M059J (cell line): ENCODE data around the gene GNPNAT1. TPM values are rescaled to one million over a fixed set of nuclear protein-coding genes. Genes with fewer than 3 reads are reported as not detected.
"Not testable (repeated sequence)": the region's sequence is repeated elsewhere in the genome, so short reads cannot be mapped to it uniquely, and the experiment has no call there.

ENCODE experiments used
- DNase-seq: peaks from one replicate; pipeline ENCODE4 v3.0.0-alpha.2; 2012; ENCODE audit warnings: low read depth
- total RNA-seq: library from RNA; depleted of rRNA; stranded (reverse); fragments of >200 nt; shearing (Covaris generic); gene quantifications from 2 replicates; pipeline ENCODE4 v1.2.3, GENCODE V29; 2014

The GNPNAT1 gene
- total RNA-seq, 1 experiment from 2014 or later: 40.7 TPM

GRCh38 chr14:52790011-52790755, 1.2 kb downstream of the GNPNAT1 start:
- no peak for DNase-seq

GRCh38 chr14:52789118-52789517, 2.3 kb downstream of the GNPNAT1 start:
- no peak for DNase-seq

DNA sequence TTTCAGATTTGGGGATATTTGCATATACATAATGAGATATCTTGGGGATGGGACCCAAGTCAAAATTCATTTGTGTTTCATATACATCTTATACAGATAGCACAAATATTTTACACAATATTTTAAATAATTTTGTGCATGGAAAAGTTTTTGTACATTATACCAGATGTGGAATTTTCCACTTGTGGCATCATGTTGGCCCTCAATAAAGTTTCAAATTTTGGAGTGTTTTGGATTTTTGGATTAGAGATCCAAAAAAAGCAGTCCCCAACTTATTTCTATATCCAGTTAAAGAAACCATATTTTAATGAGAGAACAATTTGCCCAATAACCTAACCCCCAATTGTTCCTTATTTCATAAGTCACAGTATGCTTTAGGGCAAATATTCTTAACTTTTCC, 4.5 kb downstream of the GNPNAT1 start:
- no peak for DNase-seq

GRCh38 chr14:52783206-52783605, 8.2 kb downstream of the GNPNAT1 start:
- no peak for DNase-seq

GRCh38 chr14:52781629-52782028, 9.8 kb downstream of the GNPNAT1 start:
- DNase-seq: peak; percentile 15

DNA sequence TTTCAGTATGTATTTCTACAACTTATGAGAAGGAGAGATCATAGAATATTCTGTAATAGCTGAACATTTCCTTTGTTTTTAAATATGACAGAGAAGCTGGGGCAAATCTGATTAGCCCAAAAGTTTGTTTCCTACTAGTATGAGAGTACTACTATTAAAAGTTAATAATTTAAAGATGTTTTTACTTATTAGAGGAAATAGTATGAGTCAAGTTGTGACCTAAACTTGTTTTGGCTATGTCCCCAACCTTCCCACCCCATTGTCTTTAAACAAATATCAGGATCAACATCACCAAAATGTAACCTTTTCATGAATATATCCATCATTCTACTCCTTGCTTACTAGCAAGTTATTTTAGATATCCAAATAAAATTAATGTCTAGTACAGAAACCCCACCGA, 10.5 kb downstream of the GNPNAT1 start:
- no peak for DNase-seq

DNA sequence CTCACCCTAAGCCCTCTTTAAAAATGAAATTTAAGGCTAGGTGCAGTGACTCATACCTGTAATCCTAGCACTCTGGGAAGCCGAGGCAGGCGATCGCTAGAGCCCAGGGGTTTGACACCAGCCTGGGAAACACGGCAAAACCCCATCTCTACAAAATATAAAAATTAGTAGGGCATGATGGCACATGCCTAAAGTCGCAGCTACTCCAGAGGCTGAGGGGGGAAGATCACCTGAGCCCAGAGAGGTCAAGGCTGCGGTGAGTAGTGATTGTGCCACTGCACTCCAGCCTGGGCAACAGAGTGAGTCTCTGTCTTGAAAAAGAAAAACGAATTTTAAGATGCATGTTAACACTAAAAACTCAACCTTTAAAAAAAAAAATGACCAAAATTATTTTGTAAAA, 12.7 kb downstream of the GNPNAT1 start:
- no peak for DNase-seq

- DNase-seq: no peak
These were observed 14.6 kb downstream of the GNPNAT1 start for GRCh38 chr14:52776816-52777215.

DNA sequence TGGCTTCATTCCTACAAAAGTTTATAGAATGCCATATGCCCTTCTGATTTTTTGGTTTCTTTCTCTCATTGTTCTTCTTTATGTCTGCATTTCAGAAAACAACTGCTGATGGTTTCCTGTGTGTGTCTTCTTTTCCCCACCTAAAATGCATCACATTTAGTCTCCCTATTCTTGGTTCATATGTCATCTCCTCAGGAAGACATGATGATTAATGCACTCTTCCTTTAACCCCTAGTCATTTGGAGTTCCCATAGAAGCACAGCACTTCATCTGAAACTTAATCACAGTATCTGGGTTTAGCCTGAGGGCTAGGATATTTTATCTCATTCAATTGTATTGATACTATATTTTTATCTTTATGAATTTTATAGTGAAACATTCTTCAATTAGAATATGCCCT, 21.5 kb downstream of the GNPNAT1 start:
- DNase-seq: no peak

GRCh38 chr14:52767058-52767833, 24.2 kb downstream of the GNPNAT1 start:
- no peak for DNase-seq

DNA sequence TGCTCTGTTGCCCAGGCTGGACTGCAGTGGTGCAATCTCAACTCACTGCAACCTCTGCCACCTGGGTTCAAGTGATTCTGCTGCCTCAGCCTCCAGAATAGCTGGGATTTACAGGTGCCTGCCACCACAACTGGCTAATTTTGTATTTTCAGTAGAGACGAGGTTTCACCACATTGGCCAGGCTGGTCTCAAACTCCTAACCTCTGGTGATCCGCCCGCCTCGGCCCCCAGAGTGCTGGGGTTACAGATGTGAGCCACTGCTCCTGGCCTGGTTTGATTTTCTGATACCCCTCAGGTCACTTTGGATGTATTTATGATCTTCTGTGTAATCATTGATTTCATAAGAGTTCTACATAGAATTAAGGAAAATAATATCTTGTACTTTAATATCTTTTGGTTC, 28.5 kb downstream of the GNPNAT1 start:
- DNase-seq: not testable (repeated sequence)

- no peak for DNase-seq
These were observed 32.3 kb downstream of the GNPNAT1 start for GRCh38 chr14:52759145-52759544.

DNA sequence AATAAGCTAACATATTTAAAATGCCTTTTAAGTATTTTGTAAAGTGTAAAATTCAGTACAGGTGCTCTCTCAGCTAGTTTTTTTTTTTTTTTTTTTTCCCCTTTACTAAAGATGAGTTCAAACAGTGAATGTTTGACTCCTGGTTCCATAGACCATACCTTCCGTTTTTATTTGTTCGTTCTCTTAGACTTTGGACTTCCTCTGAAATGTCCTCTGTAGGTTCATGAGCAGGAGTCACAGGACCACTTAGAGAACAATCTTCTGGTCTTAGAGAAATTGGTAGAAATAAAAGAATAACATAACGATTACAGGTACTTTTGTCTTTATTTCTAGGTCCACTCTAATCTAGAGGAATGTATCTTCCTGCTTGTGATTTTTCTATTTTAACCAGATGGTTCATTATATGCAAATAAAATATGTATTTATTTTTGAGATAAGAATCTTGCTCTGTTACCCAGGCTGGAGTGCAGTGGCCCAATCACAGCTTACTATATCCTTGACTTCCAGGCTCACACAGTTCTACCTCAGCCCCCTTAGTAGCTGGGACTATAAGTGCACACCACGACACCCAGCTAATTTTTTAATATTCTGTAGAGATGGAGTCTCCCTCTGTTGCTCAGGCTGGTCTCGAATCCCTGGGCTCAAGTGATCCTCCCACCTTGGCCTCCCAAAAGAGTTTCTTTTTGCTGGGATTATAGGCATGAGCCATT, 35.6 kb downstream of the GNPNAT1 start:
- DNase-seq: no peak

DNA sequence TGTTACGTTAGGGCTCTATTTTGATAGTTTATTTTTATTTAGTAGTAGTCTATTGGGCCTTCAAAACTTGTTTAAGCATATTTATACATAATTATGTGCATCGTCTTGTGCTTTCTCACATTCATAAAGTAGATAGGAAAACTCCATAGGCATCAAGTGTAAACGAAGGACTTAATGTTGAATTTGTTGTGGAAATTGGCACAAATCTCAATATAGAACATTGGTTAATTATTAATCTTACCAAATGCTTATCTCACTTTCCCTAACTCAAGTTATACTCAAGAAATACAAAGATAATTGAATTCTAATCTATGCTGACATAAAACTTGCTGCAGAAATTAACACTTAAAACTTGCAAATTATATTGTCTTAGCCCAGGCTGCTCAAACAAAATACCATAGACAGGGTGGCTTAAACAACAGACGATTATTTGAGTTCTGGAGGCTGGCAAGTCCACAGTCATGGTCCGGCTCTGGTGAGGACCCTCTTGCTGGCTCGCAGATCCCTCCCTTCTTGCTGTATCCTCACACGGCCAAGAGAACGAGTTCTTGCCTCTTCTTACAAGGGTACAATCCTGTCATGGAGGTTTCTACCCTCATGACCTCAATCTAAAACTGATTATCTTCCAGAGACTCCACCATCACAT, 42.6 kb downstream of the GNPNAT1 start:
- DNase-seq: no peak

DNA sequence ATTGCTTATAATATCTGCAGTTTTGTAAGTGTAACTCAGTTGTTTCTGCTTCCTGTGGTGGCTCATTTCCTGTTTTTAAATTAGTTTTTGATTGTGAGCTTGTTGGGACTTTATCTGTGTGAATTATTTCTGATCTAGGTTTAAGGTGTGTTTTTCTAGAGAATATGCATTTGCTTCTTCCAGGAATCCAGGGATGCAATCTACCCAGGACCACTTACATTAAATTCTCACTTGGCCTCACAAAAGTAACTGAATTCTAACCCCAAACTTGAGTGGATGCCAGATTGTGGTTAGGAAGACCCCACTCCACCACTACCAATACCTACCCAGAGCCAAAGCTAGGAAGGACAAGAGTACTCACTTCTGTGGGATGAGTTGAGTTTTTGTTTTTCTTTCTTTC, 49.5 kb downstream of the GNPNAT1 start:
- DNase-seq: peak; percentile 6

DNA sequence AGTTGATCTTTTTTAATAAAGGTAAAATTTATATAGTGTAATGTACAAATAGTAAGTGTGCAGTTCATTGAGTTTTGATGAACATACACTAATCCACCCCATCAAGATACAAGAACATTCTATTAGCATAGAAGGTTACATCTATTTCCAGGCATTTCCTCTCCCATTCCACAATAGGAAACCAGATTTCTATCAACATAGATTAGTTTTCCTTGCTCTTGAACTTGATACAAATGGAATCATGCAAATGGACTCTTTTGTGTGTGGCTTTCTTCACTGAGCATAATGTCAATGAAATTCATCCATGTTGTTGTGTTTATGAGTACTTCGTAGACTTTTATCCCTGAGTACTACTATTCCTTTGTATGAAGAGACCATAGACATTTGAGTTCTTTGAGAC, 50.7 kb downstream of the GNPNAT1 start:
- no peak for DNase-seq

- no peak for DNase-seq
These were observed 53.0 kb downstream of the GNPNAT1 start for GRCh38 chr14:52738409-52738808.

DNA sequence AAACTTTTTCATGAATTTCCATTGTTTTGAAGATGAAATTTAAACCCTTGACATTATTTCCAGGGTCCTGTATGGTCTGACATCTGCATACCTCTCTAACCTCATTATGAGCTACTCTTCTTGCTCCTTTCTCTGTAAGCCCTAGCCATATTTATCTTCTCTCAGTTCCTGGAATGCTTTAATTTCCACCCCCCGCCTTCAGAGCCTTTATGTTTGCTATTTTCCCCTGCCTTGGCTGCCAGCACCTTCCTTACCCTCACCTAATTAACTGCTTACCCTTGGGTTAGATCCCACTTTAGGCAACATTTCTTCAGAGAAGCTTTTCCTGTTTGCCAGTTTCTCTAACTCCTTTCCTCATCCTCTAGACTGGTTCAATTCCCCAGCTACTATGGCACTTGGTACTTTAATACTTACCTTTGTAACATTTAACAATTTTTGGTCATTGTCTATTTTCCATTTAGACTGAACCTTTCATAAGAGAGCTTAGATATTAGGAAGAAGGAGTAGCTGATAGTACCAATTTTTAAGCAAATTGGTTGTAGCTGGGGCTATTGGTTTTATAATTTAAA, 55.4 kb downstream of the GNPNAT1 start:
- no peak for DNase-seq

DNA sequence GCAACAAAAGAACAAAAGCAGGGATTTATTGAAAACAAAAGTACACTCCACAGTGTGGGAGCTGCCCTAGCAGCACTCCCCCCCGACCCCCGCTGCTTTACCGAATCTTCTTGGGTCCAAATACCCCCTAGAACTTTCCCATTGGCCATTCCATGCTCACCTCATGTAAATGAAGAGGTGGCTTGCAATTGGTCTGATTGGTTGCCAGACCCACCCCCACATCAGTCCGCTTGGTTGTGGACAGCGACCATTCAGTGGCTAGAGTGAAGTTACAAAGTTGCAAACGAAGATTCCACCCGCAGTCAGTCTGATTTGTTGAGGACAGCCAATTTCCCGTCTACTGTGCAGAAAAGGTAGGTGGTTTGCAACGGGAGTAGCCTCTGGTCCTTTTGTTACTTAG, 57.6 kb downstream of the GNPNAT1 start:
- DNase-seq: no peak

- DNase-seq: no peak
These were observed 60.7 kb downstream of the GNPNAT1 start for GRCh38 chr14:52730709-52731111.

- peak; percentile 97 for DNase-seq
These were observed 61.3 kb downstream of the GNPNAT1 start, which contains the start of gene STYX for GRCh38 chr14:52729925-52730708. STYX (plus strand) TSS chr14:52730166; CDS start chr14:52730475, 309 bp downstream.
